T-helper 1 cell treated with Interleukin-12 subunit alpha and Interleukin-12 subunit beta and Interleukin-4 antibody, amounts not matched to agents 30 μg/mL and 1 μg/mL, for 36 hours (primary cell): Measurements from ENCODE around the gene DNAI4.
A peak's percentile ranks its signal among the peaks of the same experiment; 100 is the strongest.

ENCODE experiments used
- H3K27ac Mint-ChIP-seq: one replicate; pipeline ENCODE4 v1.8.0; 2021; ENCODE audit warnings: mild to moderate bottlenecking, mixed read lengths
- H3K27me3 Mint-ChIP-seq: one replicate; pipeline ENCODE4 v1.8.0; 2021; ENCODE audit warnings: low read depth, mixed read lengths
- H3K36me3 Mint-ChIP-seq: one replicate; pipeline ENCODE4 v1.8.0; 2021; ENCODE audit warnings: low read depth, mixed read lengths
- H3K4me1 Mint-ChIP-seq: one replicate; pipeline ENCODE4 v1.8.0; 2021; ENCODE audit warnings: low read depth, mixed read lengths
- H3K4me3 Mint-ChIP-seq: one replicate; pipeline ENCODE4 v1.8.0; 2021; ENCODE audit warnings: mild to moderate bottlenecking, moderate library complexity, mixed read lengths
- H3K9me3 Mint-ChIP-seq: one replicate; pipeline ENCODE4 v1.8.0; 2021; ENCODE audit warnings: mixed read lengths

The DNAI4 gene

GRCh38 chr1:66777831-66778230, 146.8 kb downstream of the DNAI4 start:
- H3K36me3 Mint-ChIP-seq, result no peaks in the 10 kb centered on the region
- no peaks in the 10 kb centered on the region for H3K4me1 Mint-ChIP-seq
- H3K27ac Mint-ChIP-seq, result no peak overlapping the region
- H3K9me3 Mint-ChIP-seq, result peaks cover 3% of the 10 kb centered on the region
- no peak overlapping the region for H3K4me3 Mint-ChIP-seq
- H3K27me3 Mint-ChIP-seq, result peaks cover 9% of the 10 kb centered on the region

DNA sequence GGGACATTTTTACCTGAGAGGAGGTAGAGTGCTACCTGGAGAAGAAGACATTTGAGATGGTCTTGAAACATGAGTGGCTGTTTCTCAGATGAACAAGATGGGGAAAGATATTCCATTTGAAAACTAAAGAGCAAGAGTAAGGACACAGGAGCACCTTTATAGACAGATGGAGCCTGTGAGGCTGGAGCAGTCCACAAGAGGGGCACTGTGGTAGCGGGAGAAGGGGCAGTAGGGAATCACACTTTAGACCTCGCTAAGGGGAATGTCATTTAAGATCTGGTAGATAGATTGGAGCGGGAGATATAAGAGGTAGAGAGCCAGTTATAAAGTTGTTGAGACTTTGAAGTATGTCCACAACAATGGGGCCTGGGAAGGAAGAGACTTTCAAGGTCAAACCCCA, 149.0 kb downstream of the DNAI4 start:
- H3K4me1 Mint-ChIP-seq, result peaks cover 6% of the 10 kb centered on the region
- no peaks in the 10 kb centered on the region for H3K9me3 Mint-ChIP-seq
- no peaks in the 10 kb centered on the region for H3K36me3 Mint-ChIP-seq
- H3K27ac Mint-ChIP-seq, result no peak overlapping the region
- no peak overlapping the region for H3K4me3 Mint-ChIP-seq
- peaks cover 9% of the 10 kb centered on the region for H3K27me3 Mint-ChIP-seq

DNA sequence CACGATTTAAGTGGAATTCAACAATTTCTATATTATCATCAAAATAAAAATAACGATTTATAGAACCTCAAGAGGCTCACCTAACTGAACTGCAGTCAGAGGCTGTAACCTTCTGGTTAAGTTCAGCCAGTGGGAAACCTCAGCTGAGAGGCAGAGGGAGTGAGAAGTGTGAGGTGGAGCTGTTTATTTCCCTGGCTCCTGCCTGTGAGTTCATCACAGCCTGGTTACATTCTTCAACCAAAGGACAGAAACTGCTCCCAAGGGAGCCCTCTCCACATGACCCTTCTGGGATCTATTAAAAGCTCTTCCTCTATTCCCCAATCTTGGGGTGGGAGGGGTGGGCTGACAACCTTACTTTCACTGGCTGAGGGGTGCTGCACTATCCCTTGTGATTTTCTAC, 150.2 kb downstream of the DNAI4 start:
- Mint-ChIP-seq H3K36me3 (no peaks in the 10 kb centered on the region), H3K9me3 (no peaks in the 10 kb centered on the region), H3K27ac (no peak overlapping the region), H3K4me3 (no peak overlapping the region), H3K27me3 (peaks cover 7% of the 10 kb centered on the region), H3K4me1 (peaks cover 17% of the 10 kb centered on the region)

GRCh38 chr1:66773227-66773626, 151.4 kb downstream of the DNAI4 start:
- no peaks in the 10 kb centered on the region for H3K36me3 Mint-ChIP-seq

GRCh38 chr1:66770694-66771093, 154.0 kb downstream of the DNAI4 start:
- H3K4me1 Mint-ChIP-seq, result peaks cover 25% of the 10 kb centered on the region

More at GRCh38 chr1:66773227-66773626, 151.4 kb downstream of the DNAI4 start:
- Mint-ChIP-seq H3K4me1 (peaks cover 25% of the 10 kb centered on the region), H3K4me3 (no peak overlapping the region), H3K9me3 (no peaks in the 10 kb centered on the region), H3K27ac (no peak overlapping the region), H3K27me3 (peaks cover 3% of the 10 kb centered on the region)

DNA sequence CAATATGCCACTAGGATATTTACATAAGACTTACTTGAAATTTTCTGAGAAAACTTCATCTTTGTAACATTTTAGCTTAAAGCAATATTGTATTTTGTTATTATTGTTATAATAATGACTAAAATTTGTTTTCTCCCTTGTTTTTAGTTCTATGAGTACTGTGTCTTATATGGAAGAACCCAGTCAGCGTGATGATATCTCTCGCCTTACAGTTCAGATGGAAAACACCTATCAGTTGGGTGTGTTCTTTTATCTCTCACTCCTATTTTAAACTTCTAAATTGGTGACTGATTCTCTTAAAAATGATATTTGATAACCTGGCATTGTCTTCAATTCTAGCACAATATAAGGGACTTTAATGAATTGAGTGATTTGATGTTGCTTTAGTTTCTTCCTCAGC, 154.4 kb downstream of the DNAI4 start:
- Mint-ChIP-seq H3K36me3 (no peaks in the 10 kb centered on the region), H3K4me3 (peak overlapping the region; percentile 65), H3K27ac (peak overlapping the region; percentile 76), H3K27me3 (no peaks in the 10 kb centered on the region), H3K9me3 (no peaks in the 10 kb centered on the region), H3K4me1 (peaks cover 25% of the 10 kb centered on the region)

More at GRCh38 chr1:66770694-66771093, 154.0 kb downstream of the DNAI4 start:
- peak overlapping the region; percentile 41 for H3K4me3 Mint-ChIP-seq
- H3K27me3 Mint-ChIP-seq, result no peaks in the 10 kb centered on the region
- peak overlapping the region; percentile 76 for H3K27ac Mint-ChIP-seq
- no peaks in the 10 kb centered on the region for H3K36me3 Mint-ChIP-seq
- H3K9me3 Mint-ChIP-seq, result no peaks in the 10 kb centered on the region

DNA sequence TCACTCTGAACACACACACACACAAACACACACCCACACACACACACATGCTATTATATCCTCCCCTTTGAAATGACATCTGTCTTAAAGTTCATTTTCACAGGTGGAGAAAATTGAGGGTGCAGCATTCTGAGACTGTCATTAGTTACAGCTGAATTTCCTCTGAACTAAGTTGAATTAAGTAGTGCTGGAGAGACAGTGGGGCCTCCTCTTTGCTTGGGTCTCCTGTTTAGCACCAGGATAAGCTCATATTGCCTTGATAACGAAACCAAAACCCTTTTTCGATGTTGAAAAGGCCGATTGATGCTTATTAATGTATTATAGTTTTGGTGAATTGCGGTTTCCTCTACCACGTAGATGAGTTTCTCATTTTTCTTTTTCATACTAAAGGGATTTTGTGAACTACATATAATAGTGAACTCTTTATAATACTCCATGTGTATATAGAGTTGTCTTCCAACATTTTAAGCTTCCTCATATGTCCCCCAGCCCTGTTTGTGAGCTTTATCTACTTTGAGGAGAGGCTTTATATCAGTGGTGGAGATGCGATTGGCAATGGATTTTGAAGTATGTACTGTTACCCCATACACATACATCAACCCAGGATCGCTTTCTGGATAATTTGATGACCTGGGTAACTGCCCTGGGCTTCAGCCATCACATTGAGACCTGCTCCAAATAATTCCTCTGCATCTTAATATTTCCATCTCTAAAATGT, 155.0 kb downstream of the DNAI4 start:
- peak overlapping the region; percentile 65 for H3K4me3 Mint-ChIP-seq
- peak overlapping the region; percentile 76 for H3K27ac Mint-ChIP-seq
- peaks cover 29% of the 10 kb centered on the region for H3K4me1 Mint-ChIP-seq
- H3K9me3 Mint-ChIP-seq, result no peaks in the 10 kb centered on the region
- H3K27me3 Mint-ChIP-seq, result no peaks in the 10 kb centered on the region
- no peaks in the 10 kb centered on the region for H3K36me3 Mint-ChIP-seq

- H3K36me3 Mint-ChIP-seq, result no peaks in the 10 kb centered on the region
- H3K27ac Mint-ChIP-seq, result peak overlapping the region; percentile 21
- no peaks in the 10 kb centered on the region for H3K9me3 Mint-ChIP-seq
- H3K4me3 Mint-ChIP-seq, result peak overlapping the region; percentile 27
- H3K4me1 Mint-ChIP-seq, result peaks cover 29% of the 10 kb centered on the region
- H3K27me3 Mint-ChIP-seq, result no peaks in the 10 kb centered on the region
These were observed 155.7 kb downstream of the DNAI4 start for GRCh38 chr1:66768965-66769364.

- H3K27me3 Mint-ChIP-seq, result no peaks in the 10 kb centered on the region
- no peaks in the 10 kb centered on the region for H3K9me3 Mint-ChIP-seq
- H3K36me3 Mint-ChIP-seq, result no peaks in the 10 kb centered on the region
- no peak overlapping the region for H3K27ac Mint-ChIP-seq
- H3K4me3 Mint-ChIP-seq, result no peak overlapping the region
- peaks cover 29% of the 10 kb centered on the region for H3K4me1 Mint-ChIP-seq
These were observed 157.0 kb downstream of the DNAI4 start for GRCh38 chr1:66767626-66768025.

DNA sequence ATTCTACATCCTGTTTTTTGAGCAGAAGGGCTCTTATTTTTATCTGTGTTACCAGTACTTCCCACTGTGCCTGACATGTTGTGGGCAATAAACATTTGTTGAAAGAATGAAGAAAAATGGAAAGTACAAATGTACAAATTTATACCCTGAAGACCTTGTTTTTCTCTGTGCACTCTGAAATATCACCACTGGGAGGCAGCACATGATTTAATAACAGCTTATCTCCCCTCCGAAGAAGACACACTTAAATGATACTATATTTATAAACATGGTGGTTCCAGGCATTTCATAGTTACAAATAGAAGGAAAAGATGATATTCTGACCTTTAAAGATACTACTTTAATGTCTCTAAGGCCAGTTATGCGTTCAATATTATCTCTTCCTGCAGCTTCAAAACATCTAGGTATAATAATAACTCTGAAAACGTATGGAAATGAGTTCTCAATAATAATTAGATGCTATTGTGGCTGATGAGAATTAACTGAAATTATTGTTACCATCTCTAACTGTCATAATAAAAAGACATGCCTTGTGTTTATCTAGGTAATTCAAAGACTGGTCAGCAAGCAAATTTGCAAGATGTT, 159.6 kb downstream of the DNAI4 start:
- H3K4me1 Mint-ChIP-seq, result peaks cover 18% of the 10 kb centered on the region
- no peaks in the 10 kb centered on the region for H3K9me3 Mint-ChIP-seq
- H3K27me3 Mint-ChIP-seq, result no peaks in the 10 kb centered on the region
- no peak overlapping the region for H3K27ac Mint-ChIP-seq
- no peak overlapping the region for H3K4me3 Mint-ChIP-seq
- no peaks in the 10 kb centered on the region for H3K36me3 Mint-ChIP-seq
